ENCODE data around the gene PVALEF.

GRCh38 chr17:81199482-81199830 is 34.1 kb downstream of the PVALEF start:
- no peak for TF ChIP-seq CTCF (optimal IDR thresholded peaks at IDR 0.05 in 1 of 3, IDR thresholded peaks at IDR 0.05 in 1 of 3, conservative IDR thresholded peaks at IDR 0.05 in 1 of 3; ENCODE audit: extremely low read depth in 1 of 3, insufficient read depth in 2 of 3, low read length in 3 of 3)
- no peak for TF ChIP-seq EZH2 (IDR thresholded peaks at IDR 0.05; ENCODE audit: low read length)

Data from keratinocyte (primary cell).